Colon (tissue), 2 donors: ENCODE measurements around the gene CERS6.
"Not testable (repeated sequence)": the region's sequence is repeated elsewhere in the genome, so short reads cannot be mapped to it uniquely, and the experiment has no call there.

Experiments
- FAIRE-seq: peaks from 2 replicates; lab custom pipeline; 2012; peaks lifted over from hg19 to GRCh38; lab: Jason Lieb, UNC
- donor health status: control.
- donor health status: control.

CERS6 gene

GRCh38 chr2:168469281-168469988, 13.4 kb downstream of the CERS6 start:
- FAIRE-seq, result no peak

GRCh38 chr2:168470320-168471162, 14.5 kb downstream of the CERS6 start:
- no peak for FAIRE-seq

- FAIRE-seq, result no peak
Observed at GRCh38 chr2:168471163-168471475, 15.0 kb downstream of the CERS6 start.

- FAIRE-seq, result no peak
Observed at GRCh38 chr2:168475636-168476035, 19.6 kb downstream of the CERS6 start.

- no peak for FAIRE-seq
Observed at GRCh38 chr2:168478206-168478605, 22.1 kb downstream of the CERS6 start.

GRCh38 chr2:168480356-168480755, 24.3 kb downstream of the CERS6 start:
- peak; percentile 41 for FAIRE-seq

GRCh38 chr2:168480825-168481585, 24.9 kb downstream of the CERS6 start:
- no peak for FAIRE-seq

- no peak for FAIRE-seq
Observed at GRCh38 chr2:168482269-168482668, 26.2 kb downstream of the CERS6 start.

- FAIRE-seq, result peak; percentile 45
Observed at GRCh38 chr2:168482952-168483831, 27.1 kb downstream of the CERS6 start.

- FAIRE-seq, result no peak
Observed at GRCh38 chr2:168486477-168486876, 30.4 kb downstream of the CERS6 start.

GRCh38 chr2:168490015-168490874, 34.2 kb downstream of the CERS6 start:
- no peak for FAIRE-seq

- no peak for FAIRE-seq
Observed at GRCh38 chr2:168490946-168491605, 35.0 kb downstream of the CERS6 start.

- FAIRE-seq, result not testable (repeated sequence)
Observed at GRCh38 chr2:168491728-168492127, 35.7 kb downstream of the CERS6 start.

GRCh38 chr2:168493219-168493618, 37.1 kb downstream of the CERS6 start:
- FAIRE-seq, result peak; percentile 93

GRCh38 chr2:168494190-168494711, 38.2 kb downstream of the CERS6 start:
- FAIRE-seq, result no peak

- no peak for FAIRE-seq
Observed at GRCh38 chr2:168495524-168495923, 39.5 kb downstream of the CERS6 start.

- FAIRE-seq, result no peak
Observed at GRCh38 chr2:168496906-168497305, 40.8 kb downstream of the CERS6 start.

GRCh38 chr2:168499500-168499899, 43.4 kb downstream of the CERS6 start:
- FAIRE-seq, result no peak

GRCh38 chr2:168500516-168500915, 44.4 kb downstream of the CERS6 start:
- no peak for FAIRE-seq

- FAIRE-seq, result no peak
Observed at GRCh38 chr2:168501466-168502065, 45.5 kb downstream of the CERS6 start.
